Activated naive CD8-positive, alpha-beta T cell treated with anti-CD3 and anti-CD28 coated beads for 36 hours (primary cell): ENCODE results near the gene CEP41. TPM values are rescaled to one million over a fixed set of nuclear protein-coding genes. Genes with fewer than 3 reads are reported as not detected.
"Not testable (repeated sequence)": the region's sequence is repeated elsewhere in the genome, so short reads cannot be mapped to it uniquely, and the experiment has no call there.

Experiments
- DNase-seq: peaks from one replicate; pipeline ENCODE4 v3.0.0; 2021
- H3K27ac Mint-ChIP-seq: one replicate; pipeline ENCODE4 v1.8.0; 2022; ENCODE audit warnings: mild to moderate bottlenecking, moderate library complexity, mixed read lengths
- H3K27me3 Mint-ChIP-seq: one replicate; pipeline ENCODE4 v1.8.0; 2022; ENCODE audit warnings: mild to moderate bottlenecking, mixed read lengths
- H3K36me3 Mint-ChIP-seq: one replicate; pipeline ENCODE4 v1.8.0; 2021; ENCODE audit warnings: mild to moderate bottlenecking, mixed read lengths
- H3K4me1 Mint-ChIP-seq: one replicate; pipeline ENCODE4 v1.8.0; 2021; ENCODE audit warnings: mixed read lengths
- H3K4me3 Mint-ChIP-seq: one replicate; pipeline ENCODE4 v1.8.0; 2022; ENCODE audit warnings: mild to moderate bottlenecking, moderate library complexity, mixed read lengths
- H3K9me3 Mint-ChIP-seq: one replicate; pipeline ENCODE4 v1.8.0; 2022; ENCODE audit warnings: mixed read lengths
- total RNA-seq, 2 experiments: library from RNA; stranded (reverse); gene quantifications; one replicate each; pipeline ENCODE4 v1.2.3, GENCODE V29; 2021

CEP41 gene
- total RNA-seq, 2 experiments from 2014 or later = 22.3 to 26.5 TPM

GRCh38 chr7:130379921-130380860, 60.6 kb downstream of the CEP41 start, which contains the start of gene CPA1:
TSS of gene CPA1 (plus strand) at chr7:130380494. CDS start at chr7:130380521, 27 bp downstream.
- Mint-ChIP-seq H3K4me1 (no peaks in the 10 kb centered on the region), H3K4me3 (no peak within 1 kb of the TSS), H3K27ac (no peak within 1 kb of the TSS), H3K9me3 (peaks cover 8% of the 10 kb centered on the region), H3K36me3 (no peaks in the 10 kb centered on the region), H3K27me3 (no peaks in the 10 kb centered on the region)
- DNase-seq = no peak

GRCh38 chr7:130379532-130379920, 61.3 kb downstream of the CEP41 start:
- Mint-ChIP-seq H3K27me3 (no peaks in the 10 kb centered on the region), H3K36me3 (no peaks in the 10 kb centered on the region), H3K9me3 (peaks cover 8% of the 10 kb centered on the region), H3K27ac (no peak overlapping the region), H3K4me3 (no peak overlapping the region), H3K4me1 (no peaks in the 10 kb centered on the region)
- no peak for DNase-seq

GRCh38 chr7:130379019-130379418, 61.8 kb downstream of the CEP41 start:
- Mint-ChIP-seq H3K9me3 (peaks cover 8% of the 10 kb centered on the region), H3K36me3 (no peaks in the 10 kb centered on the region), H3K27me3 (no peaks in the 10 kb centered on the region), H3K4me3 (no peak overlapping the region), H3K27ac (no peak overlapping the region), H3K4me1 (no peaks in the 10 kb centered on the region)
- DNase-seq = no peak

DNA sequence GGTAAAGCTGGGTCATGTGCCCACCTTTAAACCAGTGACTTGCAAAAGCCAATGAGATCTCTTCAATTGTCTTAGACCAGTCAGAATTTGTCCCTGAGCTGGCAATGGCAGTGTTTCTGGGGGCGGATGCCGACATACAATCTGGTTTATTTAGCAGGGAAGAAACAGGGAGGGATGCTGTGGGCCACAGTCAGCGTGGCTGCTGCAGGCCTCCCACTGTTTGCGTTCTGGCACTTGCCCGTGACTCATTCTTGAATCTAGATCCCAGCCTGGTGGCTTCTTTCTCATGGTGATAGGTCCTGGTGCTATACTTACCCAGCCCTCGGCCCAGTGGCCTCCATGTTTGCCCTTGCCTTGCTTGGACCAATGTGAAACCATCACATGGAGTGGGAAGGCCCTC, 63.6 kb downstream of the CEP41 start:
- no peak overlapping the region for H3K27ac Mint-ChIP-seq
- no peaks in the 10 kb centered on the region for H3K36me3 Mint-ChIP-seq
- H3K9me3 Mint-ChIP-seq = peaks cover 8% of the 10 kb centered on the region
- no peak overlapping the region for H3K4me3 Mint-ChIP-seq
- no peaks in the 10 kb centered on the region for H3K4me1 Mint-ChIP-seq
- H3K27me3 Mint-ChIP-seq = no peaks in the 10 kb centered on the region
- DNase-seq = no peak

GRCh38 chr7:130376461-130376860, 64.4 kb downstream of the CEP41 start:
- DNase-seq, H3K4me3 Mint-ChIP-seq, H3K36me3 Mint-ChIP-seq, H3K27ac Mint-ChIP-seq, H3K9me3 Mint-ChIP-seq, H3K27me3 Mint-ChIP-seq, H3K4me1 Mint-ChIP-seq: not testable (repeated sequence)

GRCh38 chr7:130374507-130374906, 66.3 kb downstream of the CEP41 start:
- Mint-ChIP-seq H3K36me3 (no peaks in the 10 kb centered on the region), H3K9me3 (peaks cover 8% of the 10 kb centered on the region), H3K27me3 (no peaks in the 10 kb centered on the region), H3K4me3 (no peak overlapping the region), H3K4me1 (peaks cover 6% of the 10 kb centered on the region), H3K27ac (no peak overlapping the region)
- DNase-seq = no peak

- H3K9me3 Mint-ChIP-seq = peaks cover 8% of the 10 kb centered on the region
- DNase-seq = no peak
- H3K27me3 Mint-ChIP-seq = no peaks in the 10 kb centered on the region
- H3K27ac Mint-ChIP-seq = no peak overlapping the region
- no peak overlapping the region for H3K4me3 Mint-ChIP-seq
- H3K36me3 Mint-ChIP-seq = no peaks in the 10 kb centered on the region
- H3K4me1 Mint-ChIP-seq = peaks cover 22% of the 10 kb centered on the region
Observed at GRCh38 chr7:130372402-130373165, 68.2 kb downstream of the CEP41 start.

GRCh38 chr7:130371046-130371445, 69.8 kb downstream of the CEP41 start:
- Mint-ChIP-seq H3K36me3 (peaks cover 6% of the 10 kb centered on the region), H3K27me3 (no peaks in the 10 kb centered on the region), H3K4me1 (peaks cover 33% of the 10 kb centered on the region)

DNA sequence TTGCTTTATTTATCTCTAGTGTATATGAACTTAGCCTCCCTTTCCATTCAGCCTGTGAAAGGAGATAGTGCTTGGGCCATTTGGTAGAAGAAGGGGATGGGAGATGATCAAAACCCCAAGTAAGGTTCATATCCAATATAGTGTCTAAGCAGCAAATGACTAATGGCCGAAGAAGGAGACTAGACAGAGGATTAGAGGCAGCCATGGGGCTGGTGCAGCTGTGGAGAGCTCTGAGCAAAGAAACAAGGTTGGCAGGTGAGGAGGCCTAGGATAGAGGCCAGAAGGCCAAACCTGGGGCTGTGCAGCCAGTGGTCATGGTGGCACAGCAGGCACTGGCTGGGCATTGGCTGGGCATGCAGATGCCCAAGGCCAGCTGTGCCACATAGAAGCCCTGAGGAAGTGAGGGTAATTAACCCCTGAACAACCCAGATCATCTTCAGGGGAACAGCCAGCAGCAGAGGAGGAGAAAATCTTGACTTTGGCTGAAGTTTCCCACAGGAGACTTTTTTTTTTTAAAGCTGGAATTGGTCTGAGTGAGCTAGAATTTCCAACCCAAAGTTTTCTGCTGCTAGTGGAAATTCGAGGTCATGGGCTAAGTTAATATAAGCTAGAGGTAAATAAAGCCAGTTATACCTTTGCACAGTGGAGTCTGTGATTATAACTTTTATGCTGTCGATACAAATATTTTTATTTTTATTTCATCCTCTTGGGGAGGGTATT, 70.8 kb downstream of the CEP41 start:
- H3K27ac Mint-ChIP-seq = peak overlapping the region; percentile 84

More at GRCh38 chr7:130371046-130371445, 69.8 kb downstream of the CEP41 start:
- Mint-ChIP-seq H3K27ac (no peak overlapping the region), H3K4me3 (no peak overlapping the region), H3K9me3 (peaks cover 4% of the 10 kb centered on the region)
- no peak for DNase-seq

DNA sequence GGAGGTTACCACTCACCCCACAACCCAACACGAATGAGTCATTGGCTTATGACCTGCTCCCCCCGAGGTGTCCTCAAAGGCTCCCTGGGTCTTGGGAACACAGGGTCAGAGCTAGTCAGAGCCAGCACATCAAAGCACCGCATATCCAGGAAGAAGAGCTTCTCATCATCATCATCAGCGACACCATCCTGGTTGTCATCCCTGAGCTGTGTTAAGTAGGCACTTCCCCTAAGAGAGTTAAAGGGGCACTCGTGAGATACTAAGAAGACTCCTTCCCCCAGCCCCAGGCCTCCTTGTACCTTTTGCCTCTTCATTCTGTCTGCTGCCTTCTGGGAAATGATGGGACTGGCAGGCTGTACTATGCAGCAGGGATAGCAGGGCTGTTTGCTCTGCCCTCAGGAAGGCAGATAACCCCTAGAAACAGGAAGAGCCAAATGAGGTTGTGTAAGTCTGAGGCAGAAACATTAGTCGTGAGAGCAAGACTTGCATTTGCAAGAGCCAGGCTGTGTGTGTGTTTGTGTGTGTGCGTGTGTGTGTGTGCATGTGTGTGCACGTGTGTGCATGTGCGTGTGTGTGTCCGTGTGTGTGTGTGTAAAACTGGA, 71.6 kb downstream of the CEP41 start:
- H3K27ac Mint-ChIP-seq = peak overlapping the region; percentile 84
- peaks cover 6% of the 10 kb centered on the region for H3K36me3 Mint-ChIP-seq
- peak overlapping the region; percentile 26 for H3K4me3 Mint-ChIP-seq
- no peaks in the 10 kb centered on the region for H3K27me3 Mint-ChIP-seq
- H3K9me3 Mint-ChIP-seq = peaks cover 2% of the 10 kb centered on the region
- peaks cover 46% of the 10 kb centered on the region for H3K4me1 Mint-ChIP-seq
- peak; percentile 28 for DNase-seq

More for the DNA sequence above, 70.8 kb downstream of the CEP41 start:
- H3K4me1 Mint-ChIP-seq = peaks cover 42% of the 10 kb centered on the region
- peaks cover 2% of the 10 kb centered on the region for H3K9me3 Mint-ChIP-seq
- no peak overlapping the region for H3K4me3 Mint-ChIP-seq
- DNase-seq = no peak
- H3K27me3 Mint-ChIP-seq = no peaks in the 10 kb centered on the region
- peaks cover 6% of the 10 kb centered on the region for H3K36me3 Mint-ChIP-seq

DNA sequence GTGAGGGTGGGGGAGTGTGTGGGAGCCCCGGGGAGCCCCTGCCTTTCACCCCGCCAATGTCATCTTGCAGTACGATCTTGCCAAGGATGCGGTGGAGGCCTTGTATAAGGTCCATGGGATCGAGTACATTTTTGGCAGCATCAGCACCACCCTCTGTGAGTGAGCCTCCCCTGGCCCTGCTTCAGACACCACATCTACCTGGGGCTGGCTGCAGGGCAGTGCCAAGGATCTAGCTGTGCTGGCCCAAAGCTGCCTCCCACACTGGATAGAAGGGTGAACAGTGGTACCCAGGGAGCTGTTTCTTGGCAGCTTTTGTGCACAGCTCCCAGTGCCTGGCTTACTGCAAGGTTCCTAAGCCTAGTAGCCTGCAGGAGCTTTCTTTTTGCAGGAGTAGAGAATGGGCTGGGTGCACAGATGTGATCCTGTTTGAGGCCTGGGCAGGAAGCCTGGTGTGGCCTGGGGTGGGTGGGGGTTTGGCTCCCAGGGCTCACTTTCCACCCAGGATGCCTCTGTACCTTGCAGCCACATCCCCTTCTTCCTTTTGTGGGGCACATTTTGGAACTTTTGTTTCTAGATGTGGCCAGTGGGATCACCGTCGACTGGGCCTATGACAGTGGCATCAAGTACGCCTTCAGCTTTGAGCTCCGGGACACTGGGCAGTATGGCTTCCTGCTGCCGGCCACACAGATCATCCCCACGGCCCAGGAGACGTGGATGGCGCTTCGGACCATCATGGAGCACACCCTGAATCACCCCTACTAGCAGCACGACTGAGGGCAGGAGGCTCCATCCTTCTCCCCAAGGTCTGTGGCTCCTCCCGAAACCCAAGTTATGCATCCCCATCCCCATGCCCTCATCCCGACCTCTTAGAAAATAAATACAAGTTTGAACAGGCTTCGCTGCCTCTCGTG, 72.7 kb downstream of the CEP41 start:
- peak overlapping the region; percentile 75 for H3K4me3 Mint-ChIP-seq

GRCh38 chr7:130367088-130367755, 73.6 kb downstream of the CEP41 start:
- H3K27me3 Mint-ChIP-seq = no peaks in the 10 kb centered on the region
- peak overlapping the region; percentile 91 for H3K27ac Mint-ChIP-seq
- H3K36me3 Mint-ChIP-seq = peaks cover 6% of the 10 kb centered on the region
- peaks cover 2% of the 10 kb centered on the region for H3K9me3 Mint-ChIP-seq
- DNase-seq = peak; percentile 26
- peak overlapping the region; percentile 75 for H3K4me3 Mint-ChIP-seq
- H3K4me1 Mint-ChIP-seq = peaks cover 46% of the 10 kb centered on the region

More for the DNA sequence above, 72.7 kb downstream of the CEP41 start:
- Mint-ChIP-seq H3K36me3 (peaks cover 6% of the 10 kb centered on the region), H3K27me3 (no peaks in the 10 kb centered on the region), H3K4me1 (peaks cover 46% of the 10 kb centered on the region), H3K9me3 (peaks cover 2% of the 10 kb centered on the region), H3K27ac (peak overlapping the region; percentile 91)
- DNase-seq = no peak

GRCh38 chr7:130366564-130366963, 74.3 kb downstream of the CEP41 start:
- H3K27ac Mint-ChIP-seq = peak overlapping the region; percentile 91
- peaks cover 46% of the 10 kb centered on the region for H3K4me1 Mint-ChIP-seq

More at GRCh38 chr7:130366564-130366963, 74.3 kb downstream of the CEP41 start:
- Mint-ChIP-seq H3K27me3 (no peaks in the 10 kb centered on the region), H3K4me3 (peak overlapping the region; percentile 75), H3K9me3 (peaks cover 2% of the 10 kb centered on the region), H3K36me3 (peaks cover 6% of the 10 kb centered on the region)
- no peak for DNase-seq
